Measurements from ENCODE around the gene RPGR. TPM values are rescaled to one million over a fixed set of nuclear protein-coding genes. Genes with fewer than 3 reads are reported as not detected.

Gene RPGR, protein sequence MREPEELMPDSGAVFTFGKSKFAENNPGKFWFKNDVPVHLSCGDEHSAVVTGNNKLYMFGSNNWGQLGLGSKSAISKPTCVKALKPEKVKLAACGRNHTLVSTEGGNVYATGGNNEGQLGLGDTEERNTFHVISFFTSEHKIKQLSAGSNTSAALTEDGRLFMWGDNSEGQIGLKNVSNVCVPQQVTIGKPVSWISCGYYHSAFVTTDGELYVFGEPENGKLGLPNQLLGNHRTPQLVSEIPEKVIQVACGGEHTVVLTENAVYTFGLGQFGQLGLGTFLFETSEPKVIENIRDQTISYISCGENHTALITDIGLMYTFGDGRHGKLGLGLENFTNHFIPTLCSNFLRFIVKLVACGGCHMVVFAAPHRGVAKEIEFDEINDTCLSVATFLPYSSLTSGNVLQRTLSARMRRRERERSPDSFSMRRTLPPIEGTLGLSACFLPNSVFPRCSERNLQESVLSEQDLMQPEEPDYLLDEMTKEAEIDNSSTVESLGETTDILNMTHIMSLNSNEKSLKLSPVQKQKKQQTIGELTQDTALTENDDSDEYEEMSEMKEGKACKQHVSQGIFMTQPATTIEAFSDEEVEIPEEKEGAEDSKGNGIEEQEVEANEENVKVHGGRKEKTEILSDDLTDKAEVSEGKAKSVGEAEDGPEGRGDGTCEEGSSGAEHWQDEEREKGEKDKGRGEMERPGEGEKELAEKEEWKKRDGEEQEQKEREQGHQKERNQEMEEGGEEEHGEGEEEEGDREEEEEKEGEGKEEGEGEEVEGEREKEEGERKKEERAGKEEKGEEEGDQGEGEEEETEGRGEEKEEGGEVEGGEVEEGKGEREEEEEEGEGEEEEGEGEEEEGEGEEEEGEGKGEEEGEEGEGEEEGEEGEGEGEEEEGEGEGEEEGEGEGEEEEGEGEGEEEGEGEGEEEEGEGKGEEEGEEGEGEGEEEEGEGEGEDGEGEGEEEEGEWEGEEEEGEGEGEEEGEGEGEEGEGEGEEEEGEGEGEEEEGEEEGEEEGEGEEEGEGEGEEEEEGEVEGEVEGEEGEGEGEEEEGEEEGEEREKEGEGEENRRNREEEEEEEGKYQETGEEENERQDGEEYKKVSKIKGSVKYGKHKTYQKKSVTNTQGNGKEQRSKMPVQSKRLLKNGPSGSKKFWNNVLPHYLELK
- total RNA-seq (2022; extraction: Qiagen RNA extraction; ENCODE audit: low read depth): 9.0 to 14.9 TPM (median 9.6 TPM) in 5 replicates

DNA sequence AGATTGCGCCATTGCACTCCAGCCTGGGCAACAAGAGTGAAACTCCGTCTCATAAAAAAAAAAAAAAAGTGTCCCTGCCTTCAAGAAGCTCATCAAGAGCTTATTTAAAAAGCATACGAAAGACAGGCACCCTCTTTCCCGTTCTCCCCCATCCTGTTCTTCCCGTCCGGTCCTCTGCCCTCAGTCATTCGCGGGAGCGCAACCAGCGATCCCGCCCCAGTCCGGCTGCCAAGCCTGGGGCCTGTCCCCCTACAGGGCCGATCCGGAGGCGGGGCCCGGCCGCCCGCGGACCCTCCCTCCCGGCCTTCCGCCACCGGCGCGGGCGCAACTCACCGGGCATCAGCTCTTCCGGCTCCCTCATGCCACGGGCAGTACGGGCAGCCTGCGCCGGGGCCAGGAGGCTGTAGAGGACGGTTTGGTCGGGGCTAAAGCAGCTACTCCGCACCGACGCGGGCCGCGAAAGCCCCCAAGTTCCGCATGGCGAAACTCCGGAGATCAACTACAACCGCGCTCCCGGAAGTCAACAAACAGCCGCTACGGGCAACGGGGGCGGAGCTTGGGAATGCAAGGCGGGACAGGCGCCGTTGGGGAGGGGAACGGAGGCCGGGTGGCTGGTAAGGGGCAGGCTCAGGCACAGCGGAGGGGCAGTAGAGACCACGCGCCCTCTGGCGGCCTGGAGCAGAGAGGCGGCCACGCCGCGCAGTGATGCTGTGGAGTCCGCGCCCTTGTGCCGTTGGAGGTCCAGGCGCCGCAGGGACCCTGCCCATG is at the start of gene RPGR:
Gene RPGR, minus strand, starts transcription at position 503 of the 768 bp plus-strand sequence. Its CDS starts 142 bp downstream, at position 361.

GRCh38 chrX:38352362-38352761 is 25.1 kb upstream of the RPGR start, which contains the start of gene OTC:
Gene OTC (plus strand): TSS chrX:38352604. CDS start chrX:38352697, 93 bp downstream.

GRCh38 chrX:38220415-38221390 is 106.6 kb downstream of the RPGR start, which contains the start of gene SRPX:
Gene SRPX (minus strand): TSS chrX:38220871. CDS start chrX:38220792, 79 bp downstream.

Other genes starting within 250 kb of the RPGR start
- gene SRPX, start 106.6 kb downstream of the RPGR start, total RNA-seq (2022; extraction: Qiagen RNA extraction; ENCODE audit: low read depth): 5.2 to 6.6 TPM (median 6.4 TPM) in 5 replicates
- gene OTC, start 25.1 kb upstream of the RPGR start, total RNA-seq (2022; extraction: Qiagen RNA extraction; ENCODE audit: low read depth): not detected in 5 replicates
- gene TSPAN7, start 234.0 kb upstream of the RPGR start, total RNA-seq (2022; extraction: Qiagen RNA extraction; ENCODE audit: low read depth): 2.4 to 3.5 TPM (median 3.2 TPM) in 5 replicates

Measured in A549 treated with CpdA at 1 μM for 4 hours (cell line).